Keratinocyte (primary cell): ENCODE data around the gene TMC5.

ENCODE experiments used
- EZH2 ChIP-seq: IDR thresholded peaks from one replicate; pipeline ENCODE4 v1.6.1; 2012; ENCODE audit warnings: inconsistent platforms, mild to moderate bottlenecking, low read length, moderate library complexity
- TF ChIP-seq, protein P1 (sequence below), 3 experiments: IDR thresholded peaks in 1 of 3; conservative IDR thresholded peaks in 1 of 3; optimal IDR thresholded peaks in 1 of 3; 2 replicates in 2 of 3; 3 replicates in 1 of 3; pipeline versions ENCODE3 to v1.5.1; 2011; ENCODE audit warnings: low read length in 3 of 3, mild to moderate bottlenecking in 3 of 3, moderate library complexity in 2 of 3, control low read depth in 1 of 3, inconsistent platforms in 1 of 3; ENCODE audit not compliant: insufficient read depth in 2 of 3; ENCODE audit errors: extremely low read depth in 1 of 3

DNA sequence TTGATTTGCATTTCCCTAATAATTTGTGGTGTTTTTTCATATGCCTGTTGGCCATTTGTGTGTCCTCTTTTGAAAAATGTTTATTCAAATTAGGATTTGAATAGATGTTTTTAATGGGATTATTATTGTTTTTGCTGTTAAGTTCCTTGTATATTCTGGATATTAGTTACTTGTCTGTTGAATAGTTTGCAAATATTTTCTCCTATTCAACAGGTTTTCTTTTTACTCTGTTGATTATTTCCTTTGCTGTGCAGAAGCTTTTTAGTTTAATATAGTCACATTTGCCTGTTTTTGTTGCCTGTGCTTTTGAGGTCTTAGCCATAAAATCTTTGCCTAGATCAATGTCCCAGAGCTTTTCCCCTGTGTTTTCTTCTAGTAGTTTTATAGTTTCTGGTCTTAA lies 94.6 kb downstream of the TMC5 start:
- TF ChIP-seq, protein P1, sequence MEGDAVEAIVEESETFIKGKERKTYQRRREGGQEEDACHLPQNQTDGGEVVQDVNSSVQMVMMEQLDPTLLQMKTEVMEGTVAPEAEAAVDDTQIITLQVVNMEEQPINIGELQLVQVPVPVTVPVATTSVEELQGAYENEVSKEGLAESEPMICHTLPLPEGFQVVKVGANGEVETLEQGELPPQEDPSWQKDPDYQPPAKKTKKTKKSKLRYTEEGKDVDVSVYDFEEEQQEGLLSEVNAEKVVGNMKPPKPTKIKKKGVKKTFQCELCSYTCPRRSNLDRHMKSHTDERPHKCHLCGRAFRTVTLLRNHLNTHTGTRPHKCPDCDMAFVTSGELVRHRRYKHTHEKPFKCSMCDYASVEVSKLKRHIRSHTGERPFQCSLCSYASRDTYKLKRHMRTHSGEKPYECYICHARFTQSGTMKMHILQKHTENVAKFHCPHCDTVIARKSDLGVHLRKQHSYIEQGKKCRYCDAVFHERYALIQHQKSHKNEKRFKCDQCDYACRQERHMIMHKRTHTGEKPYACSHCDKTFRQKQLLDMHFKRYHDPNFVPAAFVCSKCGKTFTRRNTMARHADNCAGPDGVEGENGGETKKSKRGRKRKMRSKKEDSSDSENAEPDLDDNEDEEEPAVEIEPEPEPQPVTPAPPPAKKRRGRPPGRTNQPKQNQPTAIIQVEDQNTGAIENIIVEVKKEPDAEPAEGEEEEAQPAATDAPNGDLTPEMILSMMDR (optimal IDR thresholded peaks at IDR 0.05 in 1 of 3, IDR thresholded peaks at IDR 0.05 in 1 of 3, conservative IDR thresholded peaks at IDR 0.05 in 1 of 3; ENCODE audit: extremely low read depth in 1 of 3, insufficient read depth in 2 of 3, low read length in 3 of 3), result no peak
- TF ChIP-seq EZH2, result no peak
